Measurements from ENCODE around the gene SFTPA2.
A peak's percentile ranks its signal among the peaks of the same experiment; 100 is the strongest.
"Not testable (repeated sequence)": the region's sequence is repeated elsewhere in the genome, so short reads cannot be mapped to it uniquely, and the experiment has no call there.

SFTPA2 gene

DNA sequence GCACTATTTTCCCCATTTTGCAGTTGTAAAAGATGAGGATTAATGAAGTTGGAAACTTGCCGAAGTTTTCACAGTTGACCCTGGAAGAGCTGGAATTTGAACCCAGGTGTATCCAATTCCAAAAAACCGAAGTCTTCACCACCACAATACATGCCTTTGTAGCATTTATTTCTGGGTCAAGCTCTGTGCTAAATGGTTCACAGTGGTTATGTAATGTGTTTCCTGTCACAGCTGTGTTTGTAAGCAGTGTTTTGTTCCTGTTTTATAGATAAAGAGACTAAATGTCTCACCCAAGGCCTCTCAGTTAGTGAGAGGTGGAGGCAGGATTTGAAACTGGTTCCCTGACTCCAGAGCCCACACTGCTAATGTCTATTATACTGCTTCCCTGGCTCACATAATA lies 17.6 kb downstream of the SFTPA2 start:
- FAIRE-seq (no peak), DNase-seq (ENCODE audit: insufficient read length, low spot score) (no peak)
- no peak for TF ChIP-seq POLR2A (IDR thresholded peaks at IDR 0.05; ENCODE audit: low read depth, low read length)

DNA sequence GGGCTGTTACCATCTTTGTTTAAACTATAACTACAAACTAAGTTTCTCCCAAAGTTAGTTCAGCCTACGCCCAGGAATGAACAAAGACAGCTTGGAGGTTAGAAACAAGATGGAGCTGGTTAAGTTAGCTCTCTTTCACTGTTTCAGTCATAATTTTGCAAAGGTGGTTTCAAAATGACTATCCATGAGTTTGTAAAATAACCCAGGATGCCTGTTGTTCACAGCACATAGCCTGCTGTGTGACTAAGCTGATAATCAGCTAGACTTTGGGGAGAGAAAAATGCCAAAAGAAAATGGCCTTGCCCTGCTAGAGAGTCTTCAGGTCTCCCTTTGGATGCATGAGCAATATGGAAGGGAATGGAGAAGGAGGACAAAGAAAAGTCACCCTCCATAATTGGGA lies 19.3 kb downstream of the SFTPA2 start:
- not testable (repeated sequence) for FAIRE-seq; DNase-seq (ENCODE audit: insufficient read length, low spot score)

DNA sequence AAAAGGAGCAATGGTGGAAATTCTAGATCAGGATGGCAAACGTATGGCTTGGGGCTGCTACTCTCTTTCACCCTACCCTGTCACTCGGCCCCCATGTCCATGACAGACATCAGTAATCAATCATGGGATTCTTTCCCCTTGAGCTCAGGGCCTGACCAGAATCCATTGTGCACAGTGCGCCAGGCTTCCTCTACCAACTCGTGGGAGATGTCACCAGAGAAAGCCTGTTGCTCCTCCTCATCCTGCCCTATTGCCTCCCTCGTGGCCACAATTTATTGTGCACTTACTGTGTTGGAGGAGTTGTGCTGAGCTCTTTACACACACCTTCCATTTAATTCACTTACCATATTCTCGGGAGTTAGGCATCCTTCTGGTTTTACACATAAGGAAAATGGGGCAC lies 21.9 kb downstream of the SFTPA2 start:
- FAIRE-seq; DNase-seq (ENCODE audit: insufficient read length, low spot score): not testable (repeated sequence)

DNA sequence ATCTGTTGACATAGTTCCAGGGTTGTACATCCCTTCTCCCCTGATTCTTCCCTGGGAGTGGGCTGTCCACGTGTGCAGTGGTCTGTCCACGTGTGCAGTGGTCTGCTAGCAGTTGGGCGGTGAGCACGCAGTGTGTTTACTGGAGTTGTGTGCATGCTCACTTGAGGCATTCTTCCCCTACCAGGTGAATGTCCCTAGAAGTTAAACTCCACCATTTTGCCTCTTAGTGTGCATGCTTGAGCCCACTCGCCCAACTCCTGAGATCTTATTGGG lies 26.4 kb downstream of the SFTPA2 start:
- not testable (repeated sequence) for FAIRE-seq

DNA sequence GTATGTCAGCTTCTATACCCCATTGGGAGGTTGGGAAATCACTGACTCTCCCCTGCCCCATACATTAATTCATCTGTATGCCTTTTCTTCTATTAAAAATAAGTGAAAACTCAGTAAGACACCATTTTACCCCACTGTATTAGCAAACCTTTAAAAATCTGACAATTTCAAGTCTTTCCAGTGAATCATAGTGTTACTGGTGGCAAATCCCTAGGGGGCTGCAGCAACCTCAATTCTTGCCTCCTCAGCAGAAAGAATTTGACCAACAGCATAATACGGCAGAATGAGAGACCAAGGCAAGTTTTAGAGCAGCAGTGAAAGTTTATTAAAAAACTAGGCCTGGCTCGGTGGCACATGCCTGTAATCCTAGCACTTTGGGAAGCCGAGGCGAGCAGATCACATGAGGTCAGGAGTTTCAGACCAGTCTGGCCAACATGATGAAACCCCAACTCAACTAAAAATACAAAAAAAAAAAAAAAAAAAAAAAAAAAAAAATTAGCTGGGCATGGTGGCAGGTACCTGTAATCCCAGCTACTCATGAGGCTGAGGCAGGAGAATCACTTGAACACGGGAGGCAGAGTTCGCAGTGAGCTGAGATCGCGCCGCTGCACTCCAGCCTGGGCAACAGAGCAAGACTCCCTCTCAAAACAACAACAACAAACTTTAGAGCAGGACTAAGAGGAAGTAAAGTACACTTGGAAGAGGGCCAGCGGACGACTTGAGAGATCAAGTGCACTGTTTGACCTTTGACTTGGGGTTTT lies 26.9 kb downstream of the SFTPA2 start:
- not testable (repeated sequence) for FAIRE-seq; DNase-seq (ENCODE audit: insufficient read length, low spot score)

More for the DNA sequence above, 26.4 kb downstream of the SFTPA2 start:
- DNase-seq (ENCODE audit: insufficient read length, low spot score) = not testable (repeated sequence)

GRCh38 chr10:79528261-79528660 lies 31.9 kb downstream of the SFTPA2 start:
- not testable (repeated sequence) for DNase-seq (ENCODE audit: insufficient read length, low spot score); FAIRE-seq

DNA sequence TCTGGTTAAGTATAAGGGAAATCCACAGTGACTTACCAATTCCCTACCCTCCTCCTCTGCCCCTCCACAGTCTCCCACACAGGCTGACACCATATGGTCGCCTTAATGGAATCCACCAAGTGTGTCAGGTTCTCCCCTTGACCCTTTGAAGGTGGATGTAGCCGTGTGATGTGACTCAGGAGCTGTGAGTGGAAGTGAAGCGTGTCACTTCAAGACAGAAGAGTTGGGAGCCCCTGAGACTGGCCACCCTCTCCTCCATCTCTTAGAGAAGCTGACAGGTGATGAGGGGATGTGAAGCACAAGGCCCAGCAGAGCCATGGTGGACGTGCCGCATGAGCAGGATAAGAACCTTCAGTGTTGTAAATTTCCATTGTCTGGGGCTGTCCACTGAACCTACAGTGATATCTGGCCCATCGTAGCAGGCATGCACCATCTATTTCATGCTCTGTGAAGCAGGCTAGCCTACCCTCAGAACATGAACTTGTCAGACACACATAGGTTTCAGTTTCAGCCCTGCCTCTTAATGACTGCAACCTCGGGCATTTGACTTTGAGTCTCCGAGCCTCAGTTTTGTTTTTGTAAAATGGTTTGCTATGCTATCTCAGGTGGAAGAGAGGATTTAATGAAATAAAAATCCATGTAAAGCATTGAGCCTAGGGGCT lies 35.0 kb downstream of the SFTPA2 start:
- DNase-seq (ENCODE audit: insufficient read length, low spot score); FAIRE-seq: not testable (repeated sequence)

DNA sequence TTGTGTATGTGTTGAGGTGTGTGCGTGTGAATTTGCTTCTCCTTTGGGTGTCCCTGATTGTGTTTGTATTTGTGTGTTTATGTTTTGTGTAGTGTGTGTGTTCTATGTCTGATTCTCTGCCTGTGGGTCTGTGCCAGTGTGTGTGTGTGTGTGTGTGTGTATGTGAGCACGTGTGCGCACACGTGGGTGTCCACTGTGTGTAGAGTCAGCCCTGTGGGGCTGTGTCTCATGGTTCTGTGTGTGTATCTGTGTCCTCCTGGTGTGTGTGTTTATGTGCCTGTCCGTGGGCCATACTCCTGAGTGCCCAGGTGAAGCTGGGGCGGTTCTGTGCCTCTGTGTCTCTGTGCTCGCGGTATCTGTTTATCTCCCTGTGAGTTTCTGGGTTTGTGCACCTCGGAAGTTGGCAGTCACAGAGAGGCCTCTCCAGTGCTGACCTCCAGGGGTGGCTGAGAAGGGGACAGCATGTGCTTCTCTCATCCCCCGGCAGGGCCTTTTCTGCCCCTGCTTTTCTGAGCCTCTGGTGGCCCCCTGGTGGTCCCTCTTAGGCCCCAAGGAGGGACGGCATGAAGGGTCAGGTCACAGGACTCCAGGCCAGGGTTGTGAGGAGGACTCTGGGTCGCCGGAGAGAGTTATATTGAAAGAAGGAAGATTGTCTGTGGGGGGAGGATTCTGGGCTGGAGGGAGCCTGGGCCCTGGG lies 36.9 kb downstream of the SFTPA2 start:
- FAIRE-seq; DNase-seq (ENCODE audit: insufficient read length, low spot score): not testable (repeated sequence)

DNA sequence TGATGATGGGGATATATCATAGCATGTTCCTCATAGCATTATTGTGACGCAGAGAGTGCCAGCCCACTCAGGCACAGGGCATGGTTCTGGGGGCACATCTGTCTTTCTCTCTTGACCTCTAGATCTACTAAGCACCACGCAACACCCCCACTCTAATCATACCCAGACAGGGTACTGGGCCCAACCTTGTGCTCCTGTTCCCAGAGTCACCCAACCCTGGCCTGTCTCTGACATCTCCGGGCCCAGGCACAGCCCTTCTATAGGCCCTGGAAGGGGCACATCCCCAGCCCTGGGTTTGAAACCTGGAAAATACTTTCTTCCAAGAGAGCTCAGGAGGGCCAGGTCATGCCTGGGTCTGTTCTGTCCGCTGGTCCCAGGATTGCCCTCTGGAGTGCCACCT lies 37.7 kb downstream of the SFTPA2 start:
- not testable (repeated sequence) for FAIRE-seq; DNase-seq (ENCODE audit: insufficient read length, low spot score)

DNA sequence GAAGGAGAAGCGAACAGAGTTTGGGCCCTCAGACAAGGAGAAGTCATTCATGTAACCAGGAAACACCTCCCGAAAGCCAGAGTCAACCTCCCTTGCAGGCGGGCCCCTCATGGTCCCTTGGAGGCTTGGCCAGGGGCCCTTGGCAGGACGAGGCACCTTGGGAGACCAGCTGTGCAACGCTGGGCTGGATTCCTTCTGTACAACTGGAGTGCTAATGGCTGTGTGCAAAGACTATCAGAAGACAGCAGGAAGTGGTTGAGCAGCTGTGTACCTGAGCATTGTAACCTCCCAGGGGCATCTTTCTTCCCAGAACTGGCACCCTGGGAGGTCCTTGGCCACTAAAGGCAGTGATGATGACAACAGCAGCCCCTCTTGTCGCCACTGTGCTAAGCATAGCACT lies 38.5 kb downstream of the SFTPA2 start:
- DNase-seq (ENCODE audit: insufficient read length, low spot score); FAIRE-seq: not testable (repeated sequence)

GRCh38 chr10:79517567-79517966 lies 42.6 kb downstream of the SFTPA2 start:
- DNase-seq (ENCODE audit: insufficient read length, low spot score); FAIRE-seq: not testable (repeated sequence)

DNA sequence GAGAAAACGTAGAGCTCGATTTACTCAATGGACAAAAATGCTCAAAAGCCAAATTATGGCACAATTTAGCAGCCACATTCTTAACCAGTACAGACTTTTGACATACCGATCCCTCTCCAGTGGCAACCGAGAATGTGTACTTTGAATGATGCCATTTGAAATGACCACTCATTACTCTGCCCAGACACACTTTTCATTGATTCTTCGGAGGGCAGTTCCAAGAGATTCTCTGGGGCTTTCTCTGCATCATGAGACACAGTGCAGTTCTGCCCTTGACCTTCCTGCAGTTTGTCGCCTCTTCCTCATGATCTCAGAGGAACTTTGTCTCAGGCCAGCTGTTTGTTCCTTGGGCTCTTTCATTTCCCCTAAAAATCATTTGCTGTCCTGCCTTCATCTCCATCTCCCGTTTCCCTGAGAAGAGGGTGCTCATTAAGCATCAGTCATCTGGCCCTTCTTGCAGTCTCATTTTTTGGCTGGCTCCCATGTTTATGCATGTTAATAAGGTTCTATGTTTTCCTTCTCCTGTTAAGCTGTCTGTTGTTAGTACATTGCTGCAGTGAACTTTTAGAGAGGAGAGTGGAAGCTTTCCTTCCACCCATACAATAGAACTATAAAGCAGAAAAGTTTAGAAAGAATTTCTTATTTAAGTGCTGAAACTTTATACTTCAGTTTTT lies 43.5 kb downstream of the SFTPA2 start:
- not testable (repeated sequence) for DNase-seq (ENCODE audit: insufficient read length, low spot score); FAIRE-seq

DNA sequence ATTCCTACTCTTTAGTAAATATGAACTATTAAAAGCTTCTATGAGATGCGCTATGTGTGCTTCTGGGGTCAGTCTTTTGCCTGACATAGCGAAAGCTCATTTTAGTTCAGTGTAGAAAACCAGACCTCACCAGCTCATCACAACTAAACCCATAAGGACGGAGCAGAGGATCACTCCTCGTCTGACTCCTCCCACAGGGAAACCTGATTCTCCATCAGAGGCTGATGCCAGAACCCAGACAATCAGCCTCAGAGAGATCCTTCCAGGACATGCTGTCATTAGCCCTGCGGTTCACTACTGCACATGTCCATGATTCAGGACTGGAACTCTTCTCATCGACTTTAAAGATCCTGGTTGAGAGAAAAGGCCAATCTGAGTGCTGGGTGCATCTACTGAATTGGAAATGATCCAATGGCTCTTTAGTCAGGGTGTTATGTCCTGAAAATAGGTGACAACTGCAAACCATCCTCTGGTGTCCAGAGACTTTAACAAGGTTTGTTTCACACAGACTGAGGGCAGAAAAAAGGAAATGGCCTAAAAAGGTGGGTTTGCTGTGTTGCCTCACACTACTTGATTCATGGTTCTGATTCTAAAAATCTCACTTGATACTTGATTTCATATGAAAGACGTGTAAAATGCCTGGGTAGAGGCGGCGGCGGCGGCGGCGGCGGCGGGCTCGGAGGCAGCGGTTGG lies 48.2 kb downstream of the SFTPA2 start, which contains the start of gene EIF5AL1:
Gene EIF5AL1, plus strand, starts transcription at position 643 of the 693 bp plus-strand sequence. CDS start 117 bp downstream, outside the sequence.
- not testable (repeated sequence) for DNase-seq (ENCODE audit: insufficient read length, low spot score); FAIRE-seq

GRCh38 chr10:79509934-79510508 lies 50.2 kb downstream of the SFTPA2 start:
- not testable (repeated sequence) for DNase-seq (ENCODE audit: insufficient read length, low spot score); FAIRE-seq

DNA sequence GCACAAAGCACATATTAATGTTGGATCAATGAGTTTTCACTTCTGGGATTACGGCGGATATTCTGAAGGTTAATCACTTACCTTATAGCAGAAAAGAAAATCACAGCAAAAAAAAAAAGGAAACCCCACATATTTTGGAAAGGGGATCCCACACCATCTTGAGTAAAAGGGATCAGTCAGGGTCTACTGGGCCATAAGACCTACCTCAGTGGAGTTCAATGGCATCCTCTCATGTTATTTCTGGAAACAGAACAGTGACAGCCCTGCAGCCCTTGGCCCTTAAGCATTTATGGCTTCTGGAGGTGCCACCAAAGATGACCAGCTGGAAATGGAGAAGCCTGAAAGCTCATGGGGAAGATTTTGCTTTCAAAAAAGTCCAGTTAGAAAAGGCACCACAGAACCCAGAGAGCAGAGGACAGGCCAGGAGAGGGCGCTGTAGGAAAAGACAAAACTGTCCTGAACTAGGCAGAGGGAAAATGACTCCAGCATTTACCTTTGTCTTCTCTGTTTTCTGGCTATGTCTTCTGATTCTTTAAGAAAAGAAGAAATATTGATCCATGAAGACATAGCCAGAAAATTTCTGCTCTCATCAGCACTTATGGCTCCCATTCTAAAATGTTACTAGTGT lies 50.8 kb downstream of the SFTPA2 start:
- DNase-seq (ENCODE audit: insufficient read length, low spot score) = not testable (repeated sequence)
- FAIRE-seq = peak; percentile 90

DNA sequence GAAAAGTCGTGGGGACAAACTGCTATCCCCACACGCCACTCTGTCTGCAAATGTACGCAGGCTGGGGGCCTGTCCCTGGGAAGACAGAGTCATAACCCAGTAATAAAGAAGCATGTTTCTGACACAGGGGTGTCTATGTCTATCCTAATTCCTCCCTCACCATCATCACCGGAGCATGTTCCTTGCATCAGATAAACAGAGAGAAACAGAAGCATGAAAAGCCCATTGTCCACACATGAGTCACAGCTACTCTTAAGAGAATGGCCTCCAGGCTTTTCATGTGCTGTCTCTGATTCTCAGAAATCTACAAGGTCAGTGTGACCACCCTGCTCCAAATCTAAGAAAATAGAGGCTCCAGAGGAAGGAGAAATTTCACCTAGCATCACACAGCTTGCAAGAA lies 52.0 kb downstream of the SFTPA2 start:
- not testable (repeated sequence) for DNase-seq (ENCODE audit: insufficient read length, low spot score)
- FAIRE-seq = peak; percentile 64
